Lung (tissue), 12 donors: Measurements from ENCODE around the gene SLC2A8. TPM values are rescaled to one million over a fixed set of nuclear protein-coding genes. Genes with fewer than 3 reads are reported as not detected.

Experiments used
- ATAC-seq: fragments of 200-7000 bp; cut with Tn5 transposase; one replicate; pipeline ENCODE4 v1.9.1; 2020; ENCODE audit warnings: moderate number of reproducible peaks; ENCODE audit not compliant: insufficient read depth, low FRiP score
- DNase-seq, 3 donors: peaks; one replicate each; pipeline ENCODE4 v3.0.0-alpha.2; 2013 to 2017
- H3K27ac ChIP-seq, 2 donors: one replicate each; pipeline ENCODE4 v1.5.1; 2013; ENCODE audit warnings: mild to moderate bottlenecking in 2 of 2, moderate library complexity in 2 of 2, control low read depth in 1 of 2, inconsistent platforms in 1 of 2, low read depth in 1 of 2, low read length in 1 of 2
- H3K27me3 ChIP-seq, 3 donors: one replicate each; pipeline ENCODE4 v1.5.1; 2013; ENCODE audit warnings: low read length in 2 of 3; ENCODE audit not compliant: control insufficient read depth in 3 of 3, insufficient read depth in 3 of 3
- H3K36me3 ChIP-seq, 4 donors: one replicate each; pipeline ENCODE4 v1.5.1; 2013; ENCODE audit warnings: low read length in 4 of 4, mild to moderate bottlenecking in 1 of 4, moderate library complexity in 1 of 4; ENCODE audit not compliant: control insufficient read depth in 4 of 4, insufficient read depth in 4 of 4
- H3K4me1 ChIP-seq, 5 donors: one replicate each; pipeline ENCODE4 v1.5.1; 2013; ENCODE audit warnings: low read length in 5 of 5, mild to moderate bottlenecking in 2 of 5, moderate library complexity in 1 of 5; ENCODE audit not compliant: control insufficient read depth in 5 of 5, insufficient read depth in 5 of 5
- H3K4me3 ChIP-seq: one replicate; pipeline ENCODE4 v1.5.1; 2013; ENCODE audit warnings: mild to moderate bottlenecking, control low read depth, moderate library complexity
- H3K9ac ChIP-seq, 2 donors: one replicate each; pipeline ENCODE4 v1.5.1; 2013; ENCODE audit warnings: low read length in 2 of 2, control low read depth in 1 of 2; ENCODE audit not compliant: insufficient read depth in 1 of 2
- H3K9me3 ChIP-seq, 4 donors: one replicate each; pipeline ENCODE4 v1.5.1; 2013; ENCODE audit warnings: low read length in 3 of 4, mild to moderate bottlenecking in 1 of 4, moderate library complexity in 1 of 4; ENCODE audit not compliant: control insufficient read depth in 4 of 4, insufficient read depth in 3 of 4
- WGBS, 2 donors: extraction: QIAGEN DNeasy Blood & Tissue Kit; methylation state at CpG; one replicate each; pipeline ENCODE4 v1.1.7; 2013; 5-methylcytosine and 5-hydroxymethylcytosine counted together
- polyA plus RNA-seq, 2 donors: library from polyadenylated mRNA; stranded (reverse); fragments of 200-250 nt; gene quantifications; one replicate each; pipeline ENCODE4 v1.2.1, GENCODE V29; 2013
- total RNA-seq, 2 donors: library from RNA; depleted of rRNA in 1 of 2; stranded (reverse); fragments of >200 nt in 1 of 2; gene quantifications; one replicate each; pipeline ENCODE4 v1.2.1, GENCODE V29; 2014 to 2021
- TF ChIP-seq, protein P1 (sequence below): IDR thresholded peaks from 2 replicates; pipeline ENCODE4 v1.5.1; 2012; ENCODE audit warnings: mild to moderate bottlenecking; ENCODE audit errors: control extremely low read depth, extremely low read depth
- donor health status: control.
- donor health status: control.
- donor health status: Bipolar disorder and iron deficiency.
- donor health status: healthy.
- donor health status: DM: yes; HTN: yes; CAD: no.

SLC2A8 gene
- total and polyA plus RNA-seq, 4 donors: 8.9 to 18.8 (median 16.3) TPM

DNA sequence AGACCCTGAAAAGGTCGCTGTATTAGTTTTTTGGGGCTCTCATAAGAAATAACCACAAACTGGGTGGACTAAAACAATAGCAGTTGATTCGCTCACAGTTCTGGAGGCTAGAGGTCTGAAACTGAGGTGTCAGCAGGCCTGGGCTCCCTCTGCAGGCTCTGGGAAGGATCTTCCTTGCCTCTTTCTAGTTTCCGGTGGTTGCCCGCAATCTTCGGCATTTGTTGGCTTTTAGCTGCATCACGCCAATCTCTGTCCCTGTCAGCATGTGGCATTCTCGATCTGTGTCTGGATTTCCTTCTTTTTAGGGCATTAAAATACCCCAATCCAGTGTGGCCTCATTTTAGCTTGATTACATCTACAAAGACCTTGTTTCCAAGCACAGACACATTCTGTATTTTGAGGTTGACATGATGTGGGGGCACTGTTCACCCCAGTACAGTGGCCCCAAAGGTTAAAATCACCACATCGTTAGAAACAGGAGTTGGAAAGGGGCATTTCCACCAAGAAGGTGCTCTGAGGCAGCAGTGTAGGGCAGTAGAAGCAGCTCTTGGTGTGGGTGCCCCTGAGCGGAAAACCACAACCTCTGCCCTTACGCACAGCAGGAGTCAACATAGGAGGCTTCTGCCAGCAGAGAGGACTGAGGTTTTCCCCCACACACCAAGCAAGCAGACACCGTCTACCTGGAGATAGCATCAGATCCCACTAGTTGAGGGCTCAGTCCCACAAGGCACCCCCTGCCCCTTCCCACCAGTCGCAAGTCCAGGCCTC is 40.7 kb downstream of the SLC2A8 start:
- Histone ChIP-seq H3K4me1 (no peaks in the 10 kb centered on the region), H3K27ac (no peak overlapping the region), H3K9me3 (no peaks in the 10 kb centered on the region), H3K36me3 (peaks cover 35 to 67% (median 49%) of the 10 kb centered on the region in 4 donors), H3K27me3 (no peaks in the 10 kb centered on the region), H3K9ac (no peak overlapping the region), H3K4me3 (no peak overlapping the region)
- whole genome bisulfite sequencing, 2 donors: 85 to 88% methylated on average over 12 of the region's 12 CpGs
- ATAC-seq: no peak
- DNase-seq: no peak
- TF ChIP-seq, protein P1, sequence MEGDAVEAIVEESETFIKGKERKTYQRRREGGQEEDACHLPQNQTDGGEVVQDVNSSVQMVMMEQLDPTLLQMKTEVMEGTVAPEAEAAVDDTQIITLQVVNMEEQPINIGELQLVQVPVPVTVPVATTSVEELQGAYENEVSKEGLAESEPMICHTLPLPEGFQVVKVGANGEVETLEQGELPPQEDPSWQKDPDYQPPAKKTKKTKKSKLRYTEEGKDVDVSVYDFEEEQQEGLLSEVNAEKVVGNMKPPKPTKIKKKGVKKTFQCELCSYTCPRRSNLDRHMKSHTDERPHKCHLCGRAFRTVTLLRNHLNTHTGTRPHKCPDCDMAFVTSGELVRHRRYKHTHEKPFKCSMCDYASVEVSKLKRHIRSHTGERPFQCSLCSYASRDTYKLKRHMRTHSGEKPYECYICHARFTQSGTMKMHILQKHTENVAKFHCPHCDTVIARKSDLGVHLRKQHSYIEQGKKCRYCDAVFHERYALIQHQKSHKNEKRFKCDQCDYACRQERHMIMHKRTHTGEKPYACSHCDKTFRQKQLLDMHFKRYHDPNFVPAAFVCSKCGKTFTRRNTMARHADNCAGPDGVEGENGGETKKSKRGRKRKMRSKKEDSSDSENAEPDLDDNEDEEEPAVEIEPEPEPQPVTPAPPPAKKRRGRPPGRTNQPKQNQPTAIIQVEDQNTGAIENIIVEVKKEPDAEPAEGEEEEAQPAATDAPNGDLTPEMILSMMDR: no peak

DNA sequence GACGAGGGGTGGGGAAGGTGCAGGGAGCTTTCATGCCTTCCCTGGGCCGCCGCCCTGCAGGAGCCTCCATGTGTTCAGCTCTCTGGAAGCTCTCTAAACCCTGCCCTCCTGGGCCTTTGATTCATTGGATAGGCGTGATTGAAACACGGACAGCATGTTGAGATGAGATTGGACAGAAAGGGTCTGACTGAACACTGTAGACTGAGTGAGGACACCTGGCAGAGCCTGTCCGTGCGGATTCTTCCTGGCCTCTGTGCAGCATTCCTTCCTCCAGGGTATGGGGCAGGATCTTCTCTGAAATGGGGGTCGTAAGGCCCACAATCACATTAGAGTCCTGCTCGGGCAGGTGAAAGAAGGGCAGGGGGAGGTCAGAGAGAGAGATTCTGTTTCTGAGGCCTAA is 41.4 kb downstream of the SLC2A8 start:
- ATAC-seq (no peak), DNase-seq (no peak)
- H3K27me3 ChIP-seq: no peaks in the 10 kb centered on the region
- WGBS, 2 donors: 95 to 97% methylated on average over 9 of the region's 9 CpGs
- TF ChIP-seq, protein P1: no peak
- peaks cover 31 to 67% (median 48%) of the 10 kb centered on the region in 4 donors for H3K36me3 ChIP-seq
- H3K9ac ChIP-seq: no peak overlapping the region
- H3K9me3 ChIP-seq: no peaks in the 10 kb centered on the region
- no peak overlapping the region for H3K27ac ChIP-seq
- H3K4me3 ChIP-seq: no peak overlapping the region
- no peaks in the 10 kb centered on the region for H3K4me1 ChIP-seq

DNA sequence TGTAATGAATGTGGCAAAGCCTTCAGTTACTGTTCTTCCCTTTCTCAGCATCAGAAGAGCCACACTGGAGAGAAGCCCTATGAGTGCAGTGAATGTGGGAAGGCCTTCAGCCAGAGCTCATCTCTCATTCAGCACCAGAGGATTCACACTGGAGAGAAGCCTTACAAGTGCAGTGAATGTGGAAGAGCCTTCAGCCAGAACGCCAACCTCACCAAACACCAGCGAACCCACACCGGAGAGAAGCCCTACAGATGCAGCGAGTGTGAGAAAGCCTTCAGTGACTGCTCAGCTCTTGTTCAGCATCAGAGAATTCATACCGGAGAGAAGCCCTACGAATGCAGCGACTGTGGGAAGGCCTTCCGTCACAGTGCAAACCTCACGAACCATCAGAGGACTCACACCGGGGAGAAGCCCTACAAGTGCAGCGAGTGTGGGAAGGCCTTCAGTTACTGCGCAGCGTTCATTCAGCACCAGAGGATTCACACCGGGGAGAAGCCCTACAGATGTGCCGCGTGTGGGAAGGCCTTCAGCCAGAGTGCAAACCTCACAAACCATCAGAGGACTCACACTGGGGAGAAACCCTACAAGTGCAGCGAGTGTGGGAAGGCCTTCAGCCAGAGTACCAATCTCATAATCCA is 47.4 kb downstream of the SLC2A8 start:
- Histone ChIP-seq H3K9ac (no peak overlapping the region), H3K4me1 (peaks cover 0 to 9% (median 7%) of the 10 kb centered on the region in 5 donors), H3K9me3 (peaks cover 0 to 5% (median 0%) of the 10 kb centered on the region in 4 donors), H3K27ac (no peak overlapping the region), H3K4me3 (no peak overlapping the region), H3K36me3 (peaks cover 23 to 64% (median 60%) of the 10 kb centered on the region in 4 donors), H3K27me3 (no peaks in the 10 kb centered on the region)
- no peak for ATAC-seq
- TF ChIP-seq, protein P1: no peak
- 91 to 96% methylated on average over 17 of the region's 17 CpGs for WGBS, 2 donors
- DNase-seq: no peak
